CD4-positive, alpha-beta T cell treated with Interleukin-2 at 100 ng/mL for 4 hours (primary cell): ENCODE data around the gene COL5A1.

Source experiments
- DNase-seq: peaks from one replicate; pipeline ENCODE4 v3.0.0-alpha.2; 2020; ENCODE audit warnings: low spot score

The COL5A1 gene

DNA sequence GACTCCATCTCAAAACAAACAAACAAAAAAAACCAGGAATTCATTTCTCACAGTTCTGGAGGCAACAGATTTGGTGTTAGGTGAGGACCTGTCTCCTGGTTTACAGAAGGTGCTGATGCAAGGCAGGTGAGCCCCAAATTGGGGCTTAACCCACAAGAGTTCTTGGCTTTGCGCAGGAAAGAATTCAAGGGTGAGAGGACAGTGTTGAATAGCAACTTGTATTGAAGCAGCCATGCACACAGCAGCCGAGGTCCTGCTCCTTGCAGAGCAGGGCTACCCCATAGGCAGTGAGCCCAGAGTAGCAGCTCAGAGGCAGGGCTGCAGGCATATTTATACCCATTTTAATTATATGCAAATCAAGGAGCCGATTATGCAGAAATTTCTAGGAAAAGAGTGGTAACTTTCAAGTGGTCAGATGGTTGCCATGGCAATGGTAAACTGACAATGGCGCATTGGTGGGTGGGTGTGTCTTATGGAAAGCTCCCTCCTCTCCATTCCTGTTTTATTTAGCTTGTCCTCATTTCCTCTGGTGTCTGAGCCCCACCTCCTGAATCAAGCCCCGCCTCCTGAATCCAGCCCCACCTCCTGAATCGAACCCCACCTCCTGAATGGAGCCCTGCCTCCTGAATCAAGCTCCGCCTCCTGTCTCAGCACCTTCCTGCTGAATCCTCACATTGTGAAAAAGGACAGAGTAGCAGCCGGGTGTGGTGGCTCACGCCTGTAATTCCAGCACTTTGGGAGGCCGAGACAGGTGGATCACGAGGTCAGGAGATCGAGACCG is 34.5 kb upstream of the COL5A1 start:
- DNase-seq: no peak

DNA sequence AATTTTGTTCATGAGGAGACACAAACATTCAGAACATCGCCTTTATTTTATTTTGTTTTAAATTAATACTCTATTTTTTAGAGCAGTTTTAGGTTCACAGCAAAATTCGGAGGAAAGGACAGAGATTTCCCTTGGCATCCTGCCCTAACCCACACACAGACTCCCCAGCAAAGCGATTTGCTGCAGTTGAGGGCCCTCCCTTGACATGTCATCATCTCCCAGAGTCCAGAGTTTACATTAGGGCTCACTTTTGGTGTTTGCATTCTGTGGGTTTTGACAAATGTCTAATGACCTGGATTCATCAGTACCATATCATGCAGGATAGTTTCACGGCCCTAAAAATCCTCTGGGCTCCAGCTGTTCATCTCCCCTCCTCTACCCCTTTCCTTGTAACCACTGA is 33.6 kb upstream of the COL5A1 start:
- no peak for DNase-seq

DNA sequence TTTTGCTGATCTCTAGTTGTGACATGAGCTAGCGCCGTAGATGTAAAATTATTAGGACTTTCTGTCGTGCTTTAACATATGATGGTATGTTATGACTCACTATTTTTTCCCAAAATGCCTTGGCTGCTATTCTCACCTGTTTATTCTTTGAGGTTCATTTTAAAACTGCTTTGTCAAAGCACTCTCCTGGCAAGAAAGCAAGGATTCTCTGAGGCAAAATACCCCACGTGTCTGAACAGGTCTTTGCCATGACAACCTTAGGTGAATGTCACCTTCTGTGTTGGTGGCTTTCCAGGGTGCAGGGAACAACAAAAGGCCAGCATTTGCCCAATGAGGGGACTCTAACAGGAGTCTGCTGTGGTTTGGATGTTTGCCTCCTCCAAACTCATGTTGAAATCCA is 30.6 kb upstream of the COL5A1 start:
- no peak for DNase-seq

DNA sequence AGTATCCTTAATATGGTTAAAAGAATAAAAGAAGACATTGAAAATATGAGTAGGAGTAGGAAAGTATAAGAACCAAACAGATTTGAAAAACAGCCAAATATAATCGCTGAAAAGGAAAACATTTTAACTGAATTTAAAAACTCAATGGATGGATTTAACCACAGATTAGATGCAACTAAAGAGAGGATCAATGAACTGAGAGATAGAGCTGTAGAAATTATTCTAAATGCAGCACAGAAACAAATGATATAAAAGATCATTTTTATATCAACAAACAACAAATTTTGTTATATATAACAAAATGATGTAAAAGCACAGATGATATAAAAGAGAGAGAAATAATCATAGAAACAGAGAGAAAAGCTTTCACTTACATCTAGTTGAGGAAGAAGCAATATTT is 29.3 kb upstream of the COL5A1 start:
- DNase-seq: no peak

DNA sequence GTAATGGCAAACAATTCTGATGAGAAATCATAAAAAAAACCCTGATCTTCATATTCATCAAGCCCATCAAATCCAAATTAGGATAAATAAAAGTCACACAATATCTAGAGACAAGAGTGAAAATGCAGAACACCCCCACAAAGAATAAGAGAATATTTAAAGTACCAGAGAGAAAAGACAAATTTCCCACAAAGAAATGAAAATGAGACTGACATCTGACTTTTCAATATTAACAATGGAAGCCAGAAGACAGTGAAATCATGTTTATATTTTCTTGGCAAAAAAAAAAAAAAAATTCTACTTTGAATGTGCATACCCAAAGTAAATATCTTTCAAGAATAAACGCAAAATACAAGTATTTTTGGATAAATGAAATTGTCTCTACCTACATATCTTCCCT is 28.9 kb upstream of the COL5A1 start:
- DNase-seq: no peak

DNA sequence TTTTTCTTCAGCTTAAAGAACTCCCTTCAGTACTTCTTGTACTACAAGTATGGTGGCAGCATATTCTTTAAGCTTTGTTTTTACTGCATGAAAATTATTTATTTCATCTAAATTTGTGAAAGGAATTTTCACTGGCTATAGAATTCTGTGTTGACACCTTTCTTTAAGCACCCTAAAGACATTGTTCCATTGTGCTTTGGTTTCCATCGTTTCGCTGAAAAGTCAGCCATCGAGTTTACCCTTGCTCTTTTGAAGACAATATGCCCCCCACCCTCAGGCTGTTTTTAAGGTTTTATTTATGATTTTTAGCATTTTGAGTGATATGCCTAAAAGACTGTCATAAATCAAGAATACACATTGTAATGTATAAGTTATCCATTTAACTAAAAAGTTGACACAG is 27.3 kb upstream of the COL5A1 start:
- DNase-seq: no peak

DNA sequence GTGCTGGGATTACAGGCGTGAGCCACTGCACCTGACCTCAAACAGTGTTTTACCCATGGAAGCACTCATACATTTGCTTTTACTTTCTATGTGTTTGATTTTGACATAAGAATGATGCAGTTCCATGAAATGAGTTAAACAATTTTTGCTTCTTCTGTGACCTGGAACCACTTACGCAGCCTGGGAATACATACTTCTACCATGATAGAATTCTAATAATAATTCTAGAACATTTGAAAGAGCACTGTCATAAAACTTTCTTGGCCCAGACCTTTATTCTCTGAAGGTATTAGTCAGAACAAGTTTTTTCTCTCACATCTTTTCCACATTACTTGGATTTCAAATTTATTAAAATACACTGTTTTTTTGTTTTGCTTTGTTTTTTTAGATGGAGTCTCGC is 25.3 kb upstream of the COL5A1 start:
- DNase-seq: no peak

DNA sequence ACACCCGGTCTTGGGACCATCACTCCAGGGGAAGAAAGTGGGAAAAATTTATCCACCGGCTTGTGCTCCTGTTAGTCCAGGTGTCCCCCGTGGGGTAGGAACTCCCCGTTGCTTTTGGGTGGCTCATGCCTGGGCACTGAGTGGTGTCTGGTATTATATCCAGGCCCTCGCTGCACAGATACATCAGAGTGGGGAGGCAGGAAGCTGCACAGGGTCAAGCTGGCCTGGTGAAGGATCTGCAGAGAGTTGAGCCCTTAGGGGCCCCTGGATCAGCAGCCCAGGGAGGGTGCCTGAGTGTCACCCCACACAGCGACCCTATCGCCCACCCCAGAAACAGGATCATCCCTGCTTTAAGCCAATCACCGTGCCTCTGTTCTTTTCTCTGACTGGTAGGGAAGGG is 24.4 kb upstream of the COL5A1 start:
- DNase-seq: no peak

DNA sequence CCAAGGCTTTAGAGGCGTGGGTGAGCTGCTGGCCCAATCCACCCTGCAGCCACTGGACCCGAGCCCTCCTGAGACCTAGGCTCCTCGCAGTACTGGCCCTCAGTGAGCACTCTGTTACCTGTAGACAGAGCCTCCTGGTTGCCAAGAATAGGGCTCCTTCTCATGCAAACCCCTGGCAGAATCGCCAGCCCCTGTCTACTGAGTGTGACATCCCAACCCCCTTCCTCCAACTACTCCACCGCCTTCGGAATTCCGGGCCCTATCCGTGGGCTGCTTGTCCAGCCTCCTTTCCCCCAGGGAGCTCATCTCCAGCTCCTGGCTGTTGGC is 23.8 kb upstream of the COL5A1 start:
- no peak for DNase-seq

DNA sequence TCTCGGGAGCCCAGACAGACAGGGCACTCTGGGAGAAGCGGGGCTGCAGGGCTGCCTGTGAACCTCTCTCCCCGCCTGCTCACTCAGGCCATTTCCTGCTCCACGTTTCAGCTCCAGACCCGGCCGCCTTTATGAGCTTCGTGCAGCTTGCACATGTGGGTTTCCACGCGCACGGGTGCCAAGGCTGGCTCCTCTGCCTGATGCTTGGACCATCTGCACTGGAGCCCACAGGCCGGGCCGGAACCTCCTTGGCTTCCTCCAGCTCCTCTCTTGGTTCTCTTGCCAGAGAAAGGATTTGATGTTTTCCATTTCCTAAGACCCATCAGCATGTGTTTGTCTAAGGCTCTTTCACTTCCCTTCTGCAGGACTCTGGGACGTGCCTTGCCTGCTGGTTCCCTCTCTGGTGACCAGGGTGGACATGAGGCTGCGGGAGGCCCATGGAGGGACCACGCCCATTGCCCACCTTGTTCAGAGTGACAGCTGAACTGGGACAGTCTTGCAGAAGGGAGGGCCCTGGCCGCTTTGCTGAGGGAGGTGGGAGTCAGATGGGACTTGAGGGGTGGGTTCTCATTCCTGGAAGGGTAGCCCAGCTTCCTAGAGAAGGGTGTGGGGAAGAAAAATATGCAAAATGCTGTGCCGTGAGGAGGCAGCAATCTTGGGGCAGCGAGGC is 23.3 kb upstream of the COL5A1 start:
- DNase-seq: no peak

DNA sequence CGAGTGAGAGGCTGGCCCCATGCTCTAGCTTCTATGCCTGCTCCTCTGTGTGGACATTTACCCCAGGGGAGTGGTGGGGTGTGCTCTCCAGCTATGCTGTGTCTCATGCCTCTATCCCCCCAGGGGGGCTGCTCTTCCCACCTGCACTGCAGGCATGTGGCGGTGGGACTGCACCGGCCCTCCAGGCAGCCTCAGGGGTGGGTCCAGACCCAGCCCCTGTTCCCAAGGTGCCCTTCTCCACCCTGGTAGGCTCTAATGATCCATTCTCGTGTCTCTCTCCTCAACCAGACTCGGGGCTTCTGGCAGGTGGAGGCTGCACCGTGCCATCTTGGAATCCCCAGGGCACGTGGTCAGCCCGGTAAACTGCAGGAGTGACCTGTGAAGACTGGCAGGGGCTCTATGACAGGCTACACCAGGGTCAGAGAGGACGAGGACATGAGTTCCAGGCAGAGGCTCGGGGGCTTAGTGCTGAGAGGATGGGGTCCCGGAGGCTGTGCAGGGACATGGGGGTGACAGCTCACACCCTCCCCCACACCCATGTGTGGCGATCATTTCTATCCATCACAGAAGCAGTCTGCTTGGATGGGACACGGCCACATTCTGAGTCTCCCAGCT is 22.7 kb upstream of the COL5A1 start:
- DNase-seq: no peak

DNA sequence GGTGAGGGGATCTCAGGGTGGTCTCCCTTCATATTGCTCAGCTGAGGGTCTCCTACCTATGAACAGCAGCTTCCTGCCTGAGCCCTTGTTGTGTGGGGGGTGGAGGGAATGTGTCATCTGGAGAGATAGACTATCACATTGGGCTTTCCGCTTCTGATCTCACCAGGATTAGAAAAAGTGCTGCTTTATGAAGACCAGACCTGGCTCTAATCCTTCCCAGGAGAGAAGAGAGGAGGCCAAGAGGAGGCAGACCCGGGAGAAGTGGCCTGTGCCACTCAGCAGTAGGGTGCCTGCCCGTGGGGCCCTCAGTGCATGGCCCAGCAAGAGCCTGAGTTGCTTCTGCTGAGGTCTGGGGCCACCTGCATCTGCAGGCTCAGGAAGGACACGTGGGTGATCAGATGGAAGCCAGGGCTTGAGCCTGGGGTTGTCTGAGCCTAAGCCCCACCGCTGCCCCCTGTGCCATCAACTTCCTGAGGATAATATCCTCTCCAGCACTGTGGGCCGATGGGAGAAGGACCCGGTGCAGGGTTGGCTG is 22.1 kb upstream of the COL5A1 start:
- DNase-seq: no peak

DNA sequence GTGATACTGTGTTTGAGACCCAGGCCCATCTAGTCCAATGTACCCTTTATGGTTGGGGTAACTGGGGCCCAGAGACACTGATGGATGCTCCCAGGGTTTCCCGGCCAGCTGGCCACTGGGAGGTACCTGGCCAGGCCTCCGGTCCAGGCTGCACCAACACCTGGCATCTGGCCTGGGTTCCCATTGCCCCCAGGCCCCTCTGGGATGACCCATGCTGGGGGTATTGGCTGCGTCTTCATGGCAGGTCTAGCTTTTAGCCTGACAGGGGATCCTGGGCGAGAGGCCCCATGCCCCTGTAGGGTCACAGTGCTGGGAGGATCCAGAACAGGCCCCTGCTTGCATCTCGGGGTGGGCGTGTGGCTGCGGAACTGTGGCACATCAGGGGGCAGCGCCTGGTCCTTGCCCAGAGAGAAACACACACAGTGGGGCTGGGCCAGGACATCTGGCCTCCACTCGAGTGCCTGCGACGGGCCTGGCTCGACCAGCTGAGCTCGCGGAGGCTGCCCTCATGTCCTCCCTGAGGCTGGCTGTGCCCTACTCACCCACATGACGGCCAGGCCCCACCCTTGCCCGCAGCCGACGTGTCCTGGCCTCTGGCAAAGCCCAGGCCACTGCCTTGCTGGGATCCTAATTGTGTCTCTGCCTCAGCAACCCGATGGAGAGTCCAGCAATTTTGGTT is 21.5 kb upstream of the COL5A1 start:
- no peak for DNase-seq

DNA sequence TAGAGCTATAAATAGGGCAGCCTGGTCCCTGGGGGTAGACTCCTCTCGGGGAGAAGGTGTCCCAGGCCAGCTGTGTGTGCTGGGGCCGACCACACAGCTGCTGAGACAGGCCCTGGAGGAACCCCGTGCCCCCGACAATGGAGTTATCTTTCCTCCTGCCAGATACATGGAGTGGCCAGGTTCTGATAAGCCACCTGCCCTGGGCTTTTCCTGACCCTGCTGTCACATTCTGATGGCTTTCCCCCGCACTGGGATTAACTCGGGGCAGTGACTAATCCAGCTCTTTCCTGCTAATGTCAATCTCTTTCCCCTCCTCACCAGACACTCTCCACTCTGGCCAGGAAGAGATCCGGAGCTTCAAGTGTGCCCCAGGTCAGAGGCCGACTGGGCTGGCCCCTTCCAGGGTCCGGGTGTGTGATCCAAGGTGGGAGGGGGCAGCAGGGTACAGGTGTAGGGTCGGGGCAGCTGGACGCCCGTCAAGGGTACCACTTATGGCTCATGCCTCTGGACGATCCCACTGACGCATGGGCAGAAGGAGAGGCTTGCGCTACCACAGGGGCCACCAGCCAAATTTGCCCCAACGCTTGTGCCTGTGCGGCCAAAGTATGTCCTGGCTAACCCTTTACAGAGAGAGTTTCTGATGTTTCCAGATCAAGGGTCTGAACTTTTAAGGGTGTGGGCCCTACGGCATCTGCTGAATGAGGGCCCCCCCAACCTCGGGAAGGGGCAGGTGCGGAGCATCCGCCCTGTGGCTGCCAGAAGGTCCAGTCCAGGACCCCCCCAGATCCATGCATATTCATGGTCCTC is 20.6 kb upstream of the COL5A1 start:
- DNase-seq: no peak

DNA sequence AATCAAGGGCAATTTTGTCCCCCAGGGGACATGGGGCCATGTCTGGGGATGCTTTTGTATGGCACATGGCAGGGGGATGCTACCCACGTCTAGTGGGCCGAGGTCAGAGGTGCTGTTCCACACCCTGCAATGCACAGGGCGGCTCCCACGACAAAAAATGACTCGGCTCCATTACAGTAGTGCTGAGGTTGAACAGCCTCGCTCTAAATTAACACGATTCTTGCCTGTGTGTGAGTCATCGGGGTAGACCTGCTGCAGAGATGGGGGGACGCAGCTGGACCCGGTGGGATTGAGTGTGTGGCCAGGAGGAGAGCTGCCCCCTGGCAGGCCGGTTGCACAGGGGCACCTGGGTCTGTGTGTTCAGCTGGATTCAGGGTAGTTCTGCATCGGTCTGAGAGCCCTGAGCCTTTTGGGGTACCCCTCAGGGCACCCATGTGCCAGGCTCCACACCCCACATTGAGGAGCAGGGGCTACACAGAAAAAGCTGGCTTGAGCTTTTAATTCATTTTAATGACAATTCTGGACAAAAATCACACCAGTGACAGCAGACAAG is 20.0 kb upstream of the COL5A1 start:
- DNase-seq: no peak

DNA sequence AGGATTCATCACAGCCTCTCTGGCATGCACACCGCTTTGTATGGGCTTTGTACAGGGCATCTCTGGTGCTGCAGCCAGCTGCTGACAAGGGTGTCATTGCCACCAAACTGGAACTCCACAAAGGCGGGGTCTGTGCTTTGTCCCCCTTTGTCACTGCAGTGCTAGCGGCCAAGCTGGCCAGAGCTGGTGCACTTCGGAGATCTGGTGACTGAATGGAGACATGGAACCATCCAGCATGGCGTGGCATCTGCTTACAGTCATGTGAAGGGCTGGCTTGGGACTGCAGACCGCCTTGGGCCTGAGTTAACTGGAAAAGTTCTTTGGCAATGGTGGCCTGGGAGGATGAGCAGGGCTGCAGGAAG is 18.7 kb upstream of the COL5A1 start:
- DNase-seq: no peak

DNA sequence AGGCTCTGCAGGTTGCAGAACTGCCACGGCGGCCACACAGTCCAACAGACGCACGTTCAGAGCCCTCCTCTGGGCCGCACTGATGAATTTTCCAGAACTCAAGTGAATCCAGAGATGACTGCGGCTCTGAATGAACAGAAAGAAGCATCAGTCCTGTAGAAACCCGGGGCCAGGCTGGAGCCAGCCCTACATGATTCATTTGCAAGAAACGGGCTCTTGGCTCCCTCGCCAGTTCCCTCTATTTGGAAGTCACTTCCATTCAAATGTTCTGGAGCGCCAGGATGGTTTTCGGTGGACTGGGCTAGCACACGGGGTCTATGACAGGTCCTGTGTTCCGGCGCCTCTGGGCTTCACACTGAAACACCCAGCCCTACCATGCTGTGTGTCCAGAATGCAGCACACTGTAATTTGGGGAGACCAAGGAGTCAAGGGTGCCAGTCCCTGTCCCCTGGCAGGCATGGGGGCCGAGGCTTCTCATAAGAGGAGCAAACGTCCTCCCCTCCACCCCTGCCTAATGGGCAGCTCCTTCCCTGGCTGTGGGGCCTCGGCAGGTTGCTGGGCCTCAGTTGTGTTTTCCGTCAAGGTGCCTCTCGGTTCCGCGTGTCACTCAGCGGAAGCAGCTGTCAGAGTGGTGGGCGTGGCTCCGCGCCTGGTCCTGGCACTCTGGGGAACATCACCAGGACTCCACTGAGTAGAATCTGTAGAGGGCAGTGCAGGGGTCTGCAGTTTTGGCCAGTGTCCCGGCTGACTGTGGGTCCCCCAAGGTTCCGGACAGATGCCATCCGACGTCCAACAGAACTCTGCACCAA is 18.1 kb upstream of the COL5A1 start:
- DNase-seq: no peak

DNA sequence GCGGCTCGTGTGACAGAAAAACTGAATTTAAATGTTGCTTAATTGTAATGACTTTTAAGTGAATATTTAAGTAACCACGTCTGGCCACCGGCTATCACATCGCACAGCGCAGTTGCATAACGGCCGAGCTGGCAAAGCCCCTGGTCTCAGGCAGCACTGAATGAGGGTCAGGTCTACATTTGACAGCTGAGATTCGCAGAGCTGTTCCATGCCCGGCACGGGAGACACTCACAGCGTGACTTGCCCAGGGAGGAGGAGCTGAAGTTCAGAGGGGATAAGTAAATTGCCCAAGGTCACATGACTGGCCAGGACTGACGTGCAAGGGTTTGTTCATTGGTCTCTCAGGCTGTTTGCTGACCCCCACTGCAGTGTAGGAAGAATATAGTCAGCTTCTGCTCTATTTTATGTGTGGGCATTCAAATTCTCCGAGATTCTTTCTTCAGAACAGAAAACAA is 17.4 kb upstream of the COL5A1 start:
- DNase-seq: no peak

DNA sequence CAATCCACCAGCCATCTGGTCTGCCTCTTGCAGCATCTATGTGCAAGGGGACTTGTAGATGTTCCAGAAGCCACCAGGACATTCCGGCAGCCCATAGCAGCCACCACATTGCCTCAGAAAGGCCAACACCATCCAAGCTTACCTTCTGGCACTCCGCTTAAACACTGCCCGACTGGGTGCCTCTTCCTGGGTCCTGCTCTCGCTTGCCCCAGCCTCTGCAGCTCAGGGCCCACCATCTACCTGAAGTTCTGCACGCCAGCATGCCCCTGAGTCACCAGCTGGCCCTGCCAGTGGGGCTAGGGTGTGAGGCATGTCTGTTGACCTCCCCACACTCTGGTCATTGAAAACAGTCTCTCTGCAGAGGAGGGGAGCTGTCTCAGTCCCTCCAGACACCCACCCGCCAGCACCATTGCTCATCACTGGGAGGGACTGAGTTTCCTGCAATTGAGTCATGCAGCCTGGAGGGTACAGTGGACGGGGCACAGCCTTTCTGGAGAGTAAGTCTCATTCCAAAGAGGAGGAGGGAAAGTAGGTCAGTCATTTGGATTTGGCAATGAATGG is 16.9 kb upstream of the COL5A1 start:
- no peak for DNase-seq

DNA sequence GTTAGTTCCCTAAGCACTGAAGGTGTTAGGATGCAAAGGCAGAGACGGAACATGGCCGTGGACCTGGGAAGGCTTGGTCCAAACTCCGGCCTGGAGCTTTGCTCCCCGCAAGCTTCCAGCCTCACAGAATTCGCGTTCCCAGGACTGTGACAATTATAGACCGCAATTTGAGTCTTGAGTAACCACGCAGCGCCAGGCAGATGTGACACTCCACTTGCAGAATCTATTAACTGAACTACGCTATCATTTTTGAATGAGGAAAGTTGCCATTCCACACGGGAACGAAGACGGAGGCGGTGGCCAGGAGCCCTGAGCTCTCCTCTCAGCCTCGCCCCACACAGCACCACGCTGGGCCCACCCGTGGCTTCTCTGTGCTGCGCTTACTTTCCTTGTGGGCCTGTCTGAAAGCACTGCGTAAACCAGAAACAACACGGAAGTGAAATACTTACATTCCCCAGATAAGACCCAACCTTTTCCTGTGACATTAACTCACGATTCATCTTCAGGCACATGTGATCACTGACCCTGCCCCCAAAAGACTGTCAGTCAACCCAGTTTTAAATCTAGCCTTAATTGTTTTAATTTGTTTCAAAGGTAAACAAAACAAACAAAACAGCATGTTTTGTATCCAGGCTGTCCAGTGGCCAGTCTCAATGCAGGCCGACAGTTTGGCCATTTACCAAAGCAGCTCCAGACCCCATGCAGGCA is 16.1 kb upstream of the COL5A1 start:
- no peak for DNase-seq
